Lung (tissue), 12 donors: ENCODE measurements around the gene PROKR2. TPM values are rescaled to one million over a fixed set of nuclear protein-coding genes. Genes with fewer than 3 reads are reported as not detected.

Source experiments
- ATAC-seq: fragments of 200-7000 bp; cut with Tn5 transposase; one replicate; pipeline ENCODE4 v1.9.1; 2020; ENCODE audit warnings: moderate number of reproducible peaks; ENCODE audit not compliant: insufficient read depth, low FRiP score
- DNase-seq, 3 donors: peaks; one replicate each; pipeline ENCODE4 v3.0.0-alpha.2; 2013 to 2017
- H3K27ac ChIP-seq, 2 donors: one replicate each; pipeline ENCODE4 v1.5.1; 2013; ENCODE audit warnings: mild to moderate bottlenecking in 2 of 2, moderate library complexity in 2 of 2, control low read depth in 1 of 2, inconsistent platforms in 1 of 2, low read depth in 1 of 2, low read length in 1 of 2
- H3K27me3 ChIP-seq, 3 donors: one replicate each; pipeline ENCODE4 v1.5.1; 2013; ENCODE audit warnings: low read length in 2 of 3; ENCODE audit not compliant: control insufficient read depth in 3 of 3, insufficient read depth in 3 of 3
- H3K36me3 ChIP-seq, 4 donors: one replicate each; pipeline ENCODE4 v1.5.1; 2013; ENCODE audit warnings: low read length in 4 of 4, mild to moderate bottlenecking in 1 of 4, moderate library complexity in 1 of 4; ENCODE audit not compliant: control insufficient read depth in 4 of 4, insufficient read depth in 4 of 4
- H3K4me1 ChIP-seq, 5 donors: one replicate each; pipeline ENCODE4 v1.5.1; 2013; ENCODE audit warnings: low read length in 5 of 5, mild to moderate bottlenecking in 2 of 5, moderate library complexity in 1 of 5; ENCODE audit not compliant: control insufficient read depth in 5 of 5, insufficient read depth in 5 of 5
- H3K4me3 ChIP-seq: one replicate; pipeline ENCODE4 v1.5.1; 2013; ENCODE audit warnings: mild to moderate bottlenecking, control low read depth, moderate library complexity
- H3K9ac ChIP-seq, 2 donors: one replicate each; pipeline ENCODE4 v1.5.1; 2013; ENCODE audit warnings: low read length in 2 of 2, control low read depth in 1 of 2; ENCODE audit not compliant: insufficient read depth in 1 of 2
- H3K9me3 ChIP-seq, 4 donors: one replicate each; pipeline ENCODE4 v1.5.1; 2013; ENCODE audit warnings: low read length in 3 of 4, mild to moderate bottlenecking in 1 of 4, moderate library complexity in 1 of 4; ENCODE audit not compliant: control insufficient read depth in 4 of 4, insufficient read depth in 3 of 4
- WGBS, 2 donors: extraction: QIAGEN DNeasy Blood & Tissue Kit; methylation state at CpG; one replicate each; pipeline ENCODE4 v1.1.7; 2013; 5-methylcytosine and 5-hydroxymethylcytosine counted together
- polyA plus RNA-seq, 2 donors: library from polyadenylated mRNA; stranded (reverse); fragments of 200-250 nt; gene quantifications; one replicate each; pipeline ENCODE4 v1.2.1, GENCODE V29; 2013
- total RNA-seq, 2 donors: library from RNA; depleted of rRNA in 1 of 2; stranded (reverse); fragments of >200 nt in 1 of 2; gene quantifications; one replicate each; pipeline ENCODE4 v1.2.1, GENCODE V29; 2014 to 2021
- TF ChIP-seq, protein P1 (sequence below): IDR thresholded peaks from 2 replicates; pipeline ENCODE4 v1.5.1; 2012; ENCODE audit warnings: mild to moderate bottlenecking; ENCODE audit errors: control extremely low read depth, extremely low read depth
- donor health status: control.
- donor health status: control.
- donor health status: Bipolar disorder and iron deficiency.
- donor health status: healthy.
- donor health status: DM: yes; HTN: yes; CAD: no.

Gene PROKR2
- total and polyA plus RNA-seq, 4 donors, result not detected

DNA sequence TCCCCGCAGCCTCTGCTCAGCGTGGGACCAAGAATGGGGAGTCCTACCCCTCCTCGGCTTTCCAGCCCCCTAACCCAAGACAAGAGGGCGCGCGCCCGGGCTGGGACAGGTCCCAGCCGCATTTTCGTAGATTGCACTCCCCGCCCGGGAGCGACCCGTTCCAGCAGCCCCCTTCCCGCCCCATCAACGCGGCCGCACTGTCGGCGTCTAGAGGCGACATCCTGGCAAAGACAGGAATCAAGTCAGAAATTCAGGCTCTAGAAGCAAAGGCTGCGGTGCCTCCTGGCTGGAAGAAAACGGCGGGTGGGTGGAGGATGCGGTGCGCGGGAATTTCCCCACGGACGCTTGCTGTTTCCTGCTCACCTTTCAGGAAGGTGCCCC is 957 bp downstream of the PROKR2 start:
- Histone ChIP-seq H3K36me3 (no peaks in the 10 kb centered on the region), H3K4me1 (peaks cover 0 to 2% (median 0%) of the 10 kb centered on the region in 5 donors), H3K9ac (no peak overlapping the region), H3K27ac (no peak overlapping the region), H3K4me3 (no peak overlapping the region), H3K9me3 (peaks cover 0 to 12% (median 0%) of the 10 kb centered on the region in 4 donors), H3K27me3 (peaks cover 20 to 51% (median 29%) of the 10 kb centered on the region in 3 donors)
- ATAC-seq, result no peak
- WGBS, 2 donors, result 1 to 2% methylated on average over 28 of the region's 28 CpGs
- no peak for DNase-seq
- TF ChIP-seq, protein P1, sequence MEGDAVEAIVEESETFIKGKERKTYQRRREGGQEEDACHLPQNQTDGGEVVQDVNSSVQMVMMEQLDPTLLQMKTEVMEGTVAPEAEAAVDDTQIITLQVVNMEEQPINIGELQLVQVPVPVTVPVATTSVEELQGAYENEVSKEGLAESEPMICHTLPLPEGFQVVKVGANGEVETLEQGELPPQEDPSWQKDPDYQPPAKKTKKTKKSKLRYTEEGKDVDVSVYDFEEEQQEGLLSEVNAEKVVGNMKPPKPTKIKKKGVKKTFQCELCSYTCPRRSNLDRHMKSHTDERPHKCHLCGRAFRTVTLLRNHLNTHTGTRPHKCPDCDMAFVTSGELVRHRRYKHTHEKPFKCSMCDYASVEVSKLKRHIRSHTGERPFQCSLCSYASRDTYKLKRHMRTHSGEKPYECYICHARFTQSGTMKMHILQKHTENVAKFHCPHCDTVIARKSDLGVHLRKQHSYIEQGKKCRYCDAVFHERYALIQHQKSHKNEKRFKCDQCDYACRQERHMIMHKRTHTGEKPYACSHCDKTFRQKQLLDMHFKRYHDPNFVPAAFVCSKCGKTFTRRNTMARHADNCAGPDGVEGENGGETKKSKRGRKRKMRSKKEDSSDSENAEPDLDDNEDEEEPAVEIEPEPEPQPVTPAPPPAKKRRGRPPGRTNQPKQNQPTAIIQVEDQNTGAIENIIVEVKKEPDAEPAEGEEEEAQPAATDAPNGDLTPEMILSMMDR, result no peak

- H3K9me3 ChIP-seq, result peaks cover 0 to 14% (median 0%) of the 10 kb centered on the region in 4 donors
- peaks cover 20 to 51% (median 28%) of the 10 kb centered on the region in 3 donors for H3K27me3 ChIP-seq
- TF ChIP-seq, protein P1, result no peak
- WGBS, 2 donors, result 94 to 97% methylated on average over 17 of the region's 17 CpGs
- H3K4me1 ChIP-seq, result peaks cover 0 to 2% (median 0%) of the 10 kb centered on the region in 5 donors
- DNase-seq (no peak), ATAC-seq (no peak)
- no peaks in the 10 kb centered on the region for H3K36me3 ChIP-seq
- H3K4me3 ChIP-seq, result no peak overlapping the region
- no peak overlapping the region for H3K27ac ChIP-seq
- no peak overlapping the region for H3K9ac ChIP-seq
Measured at GRCh38 chr20:5313916-5314315, 2.8 kb downstream of the PROKR2 start.

- no peak overlapping the region for H3K4me3 ChIP-seq
- WGBS, 2 donors, result 76 to 82% methylated on average over 5 of the region's 5 CpGs
- no peak for ATAC-seq
- DNase-seq, result no peak
- TF ChIP-seq, protein P1, result no peak
- H3K4me1 ChIP-seq, result peaks cover 0 to 2% (median 0%) of the 10 kb centered on the region in 5 donors
- H3K9me3 ChIP-seq, result peaks cover 0 to 11% (median 0%) of the 10 kb centered on the region in 4 donors
- no peak overlapping the region for H3K27ac ChIP-seq
- H3K9ac ChIP-seq, result no peak overlapping the region
- H3K36me3 ChIP-seq, result no peaks in the 10 kb centered on the region
- H3K27me3 ChIP-seq, result peaks cover 14 to 39% (median 15%) of the 10 kb centered on the region in 3 donors
Measured at GRCh38 chr20:5312518-5312917, 4.2 kb downstream of the PROKR2 start.

DNA sequence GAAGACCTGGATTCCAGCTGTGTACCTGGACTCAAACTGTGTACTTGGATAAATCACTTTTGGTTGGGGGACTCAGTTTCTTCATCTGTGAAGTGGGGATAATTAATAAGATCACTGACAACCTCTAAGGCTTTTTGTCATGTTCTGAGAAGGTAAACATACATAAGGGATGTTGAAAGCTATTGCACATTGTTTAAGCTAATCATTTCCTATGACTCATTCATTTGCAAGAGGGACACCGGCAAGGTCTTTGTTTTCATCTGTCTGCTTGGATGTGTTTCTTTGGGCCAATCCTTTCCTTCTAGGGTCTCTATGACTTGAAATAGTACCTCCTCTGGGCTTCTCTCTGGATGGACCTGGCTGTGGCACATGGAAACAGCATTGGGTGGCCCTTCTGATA is 6.8 kb downstream of the PROKR2 start:
- 81 to 97% methylated on average over 1 of the region's 1 CpG for WGBS, 2 donors
- TF ChIP-seq, protein P1, result no peak
- Histone ChIP-seq H3K4me3 (no peak overlapping the region), H3K9ac (no peak overlapping the region), H3K36me3 (no peaks in the 10 kb centered on the region), H3K4me1 (no peaks in the 10 kb centered on the region), H3K27me3 (peaks cover 2 to 16% (median 5%) of the 10 kb centered on the region in 3 donors), H3K9me3 (peaks cover 0 to 7% (median 0%) of the 10 kb centered on the region in 4 donors), H3K27ac (no peak overlapping the region)
- DNase-seq (no peak), ATAC-seq (no peak)
